Astrocyte (in vitro differentiated cells and primary cell): ENCODE results near the gene ARAP1. TPM values are rescaled to one million over a fixed set of nuclear protein-coding genes. Genes with fewer than 3 reads are reported as not detected.

Experiments
- DNase-seq: peaks from one replicate; pipeline ENCODE4 v3.0.0-alpha.2; 2010; ENCODE audit warnings: low read depth
- FAIRE-seq: peaks from 2 replicates; lab custom pipeline; 2011; peaks lifted over from hg19 to GRCh38; lab: Jason Lieb, UNC
- H2AFZ ChIP-seq: 2 replicates; pipeline ENCODE4 v1.6.0; 2012; ENCODE audit warnings: low read depth, low read length, inconsistent platforms
- H3K27ac ChIP-seq: 2 replicates; pipeline ENCODE4 v1.5.1; 2011; ENCODE audit warnings: low read depth, low read length, inconsistent platforms
- H3K27me3 ChIP-seq: 2 replicates; pipeline ENCODE4 v1.6.0; 2011; ENCODE audit warnings: low read length, inconsistent platforms; ENCODE audit not compliant: insufficient read depth
- H3K36me3 ChIP-seq: 2 replicates; pipeline ENCODE4 v1.5.1; 2011; ENCODE audit warnings: low read length, inconsistent platforms; ENCODE audit not compliant: insufficient read depth
- H3K4me1 ChIP-seq: 2 replicates; pipeline ENCODE4 v1.5.1; 2011; ENCODE audit warnings: low read length, inconsistent platforms; ENCODE audit not compliant: insufficient read depth
- H3K4me2 ChIP-seq: 2 replicates; pipeline ENCODE4 v1.6.0; 2012; ENCODE audit warnings: low read length, inconsistent platforms
- H3K4me3 ChIP-seq: 2 replicates; pipeline ENCODE4 v1.5.1; 2011; ENCODE audit warnings: low read depth, mild to moderate bottlenecking, low read length, inconsistent platforms; ENCODE audit not compliant: insufficient read depth
- H3K79me2 ChIP-seq: 2 replicates; pipeline ENCODE4 v1.6.0; 2012; ENCODE audit warnings: mild to moderate bottlenecking, low read length, inconsistent platforms; ENCODE audit not compliant: insufficient read depth
- H3K9ac ChIP-seq: 2 replicates; pipeline ENCODE4 v1.6.0; 2012; ENCODE audit warnings: mild to moderate bottlenecking, low read length, inconsistent platforms
- H3K9me3 ChIP-seq: 2 replicates; pipeline ENCODE4 v1.5.1; 2012; ENCODE audit warnings: low read depth, mild to moderate bottlenecking, low read length, inconsistent platforms; ENCODE audit not compliant: insufficient read depth
- H4K20me1 ChIP-seq: 2 replicates; pipeline ENCODE4 v1.6.0; 2012; ENCODE audit warnings: low read length, inconsistent platforms; ENCODE audit not compliant: insufficient read depth
- H3K27ac Mint-ChIP-seq: one replicate; pipeline ENCODE4 v1.8.0; 2021; ENCODE audit warnings: mild to moderate bottlenecking, mixed read lengths; ENCODE audit not compliant: unreplicated experiment
- H3K27me3 Mint-ChIP-seq: one replicate; pipeline ENCODE4 v1.8.0; 2021; ENCODE audit warnings: low read depth, mixed read lengths; ENCODE audit not compliant: unreplicated experiment
- H3K36me3 Mint-ChIP-seq: one replicate; pipeline ENCODE4 v1.8.0; 2021; ENCODE audit warnings: low read depth, mixed read lengths; ENCODE audit not compliant: unreplicated experiment
- H3K4me1 Mint-ChIP-seq: one replicate; pipeline ENCODE4 v1.8.0; 2021; ENCODE audit warnings: low read depth, mixed read lengths; ENCODE audit not compliant: unreplicated experiment
- H3K4me3 Mint-ChIP-seq: one replicate; pipeline ENCODE4 v1.8.0; 2021; ENCODE audit warnings: mild to moderate bottlenecking, moderate library complexity, mixed read lengths; ENCODE audit not compliant: unreplicated experiment
- H3K9me3 Mint-ChIP-seq: one replicate; pipeline ENCODE4 v1.8.0; 2021; ENCODE audit warnings: mild to moderate bottlenecking, mixed read lengths; ENCODE audit not compliant: unreplicated experiment
- EZH2 ChIP-seq: IDR thresholded peaks from 2 replicates; pipeline ENCODE4 v1.6.1; 2012; ENCODE audit warnings: mild to moderate bottlenecking, low read length, inconsistent platforms; ENCODE audit not compliant: insufficient read depth
- total RNA-seq: library from RNA; stranded (reverse); gene quantifications from 2 replicates; pipeline ENCODE4 v1.2.1, GENCODE V29; 2021
- TF ChIP-seq, protein P1 (sequence below): IDR thresholded peaks from 2 replicates; pipeline ENCODE4 v1.5.1; 2011; ENCODE audit warnings: low read depth, mild to moderate bottlenecking, inconsistent platforms, low read length, moderate library complexity; ENCODE audit not compliant: insufficient read depth

ARAP1 gene
- total RNA-seq, 1 donor from 2014 or later, result 31.9 TPM

DNA sequence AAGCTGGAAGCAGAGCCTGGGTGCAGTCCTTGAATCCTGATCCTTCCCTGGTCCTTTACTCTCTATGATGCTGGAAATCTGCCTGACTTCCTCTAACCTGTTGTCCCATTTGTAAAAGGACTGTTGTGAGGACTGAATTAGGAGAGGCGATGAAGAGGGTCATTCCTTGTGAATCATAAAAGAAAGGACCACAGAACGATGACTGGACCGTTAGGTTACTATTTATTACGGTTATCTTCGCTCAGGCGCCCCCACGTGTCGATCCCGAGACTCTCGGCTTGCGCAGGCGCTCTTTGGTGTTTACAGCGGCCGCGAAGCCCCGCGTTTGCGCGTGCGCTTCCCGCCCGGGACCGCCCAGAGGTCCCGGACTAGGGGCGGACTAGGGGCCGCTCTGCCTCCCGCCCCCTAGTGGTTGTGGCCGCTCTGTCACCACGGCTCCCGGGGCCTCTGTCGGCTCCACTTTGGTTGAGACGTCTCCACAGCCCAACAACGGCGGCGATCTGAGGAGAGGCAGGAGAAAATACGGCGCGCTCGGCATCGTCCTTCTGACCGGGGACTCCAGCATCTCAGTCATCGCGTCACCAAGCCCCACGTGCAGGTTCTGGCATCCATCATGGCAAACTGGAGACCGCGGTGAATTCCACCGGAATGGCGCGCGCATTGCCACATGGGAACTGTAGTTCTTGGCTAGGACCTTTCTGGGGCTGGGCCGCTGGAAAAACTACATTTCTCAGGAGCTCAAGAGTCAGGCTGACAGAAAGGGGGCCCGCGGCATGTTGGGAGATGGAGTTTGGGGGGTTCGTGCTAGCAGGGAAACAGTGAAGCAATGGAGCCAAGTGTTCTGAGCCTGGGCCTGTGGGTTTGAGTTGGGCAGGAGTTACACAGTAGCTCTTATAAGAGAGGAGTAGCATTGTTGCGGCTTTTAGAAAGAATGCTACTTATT, 41.5 kb upstream of the ARAP1 start, which contains the start of gene STARD10:
Gene STARD10 (minus strand): TSS at position 623 of the 943 bp plus-strand sequence. CDS start 12,866 bp downstream, outside the sequence.
- no peaks in the 10 kb centered on the region for H3K36me3 Mint-ChIP-seq
- peak within 1 kb of the TSS; percentile 91 for H3K27ac ChIP-seq
- H3K27ac Mint-ChIP-seq, result peak within 1 kb of the TSS; percentile 96
- no peaks in the 10 kb centered on the region for H3K79me2 ChIP-seq
- H3K27me3 Mint-ChIP-seq, result no peaks in the 10 kb centered on the region
- H3K36me3 ChIP-seq, result no peaks in the 10 kb centered on the region
- peaks cover 10% of the 10 kb centered on the region for H3K4me1 Mint-ChIP-seq
- H3K9me3 Mint-ChIP-seq, result peaks cover 3% of the 10 kb centered on the region
- no peak for TF ChIP-seq EZH2
- TF ChIP-seq, protein P1, sequence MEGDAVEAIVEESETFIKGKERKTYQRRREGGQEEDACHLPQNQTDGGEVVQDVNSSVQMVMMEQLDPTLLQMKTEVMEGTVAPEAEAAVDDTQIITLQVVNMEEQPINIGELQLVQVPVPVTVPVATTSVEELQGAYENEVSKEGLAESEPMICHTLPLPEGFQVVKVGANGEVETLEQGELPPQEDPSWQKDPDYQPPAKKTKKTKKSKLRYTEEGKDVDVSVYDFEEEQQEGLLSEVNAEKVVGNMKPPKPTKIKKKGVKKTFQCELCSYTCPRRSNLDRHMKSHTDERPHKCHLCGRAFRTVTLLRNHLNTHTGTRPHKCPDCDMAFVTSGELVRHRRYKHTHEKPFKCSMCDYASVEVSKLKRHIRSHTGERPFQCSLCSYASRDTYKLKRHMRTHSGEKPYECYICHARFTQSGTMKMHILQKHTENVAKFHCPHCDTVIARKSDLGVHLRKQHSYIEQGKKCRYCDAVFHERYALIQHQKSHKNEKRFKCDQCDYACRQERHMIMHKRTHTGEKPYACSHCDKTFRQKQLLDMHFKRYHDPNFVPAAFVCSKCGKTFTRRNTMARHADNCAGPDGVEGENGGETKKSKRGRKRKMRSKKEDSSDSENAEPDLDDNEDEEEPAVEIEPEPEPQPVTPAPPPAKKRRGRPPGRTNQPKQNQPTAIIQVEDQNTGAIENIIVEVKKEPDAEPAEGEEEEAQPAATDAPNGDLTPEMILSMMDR, result peak; percentile 75
- no peaks in the 10 kb centered on the region for H3K27me3 ChIP-seq
- peak within 1 kb of the TSS; percentile 85 for H3K4me2 ChIP-seq
- peak; percentile 85 for DNase-seq
- FAIRE-seq, result no peak
- peak within 1 kb of the TSS; percentile 89 for H2AFZ ChIP-seq
- H3K9ac ChIP-seq, result peak within 1 kb of the TSS; percentile 86
- peak within 1 kb of the TSS; percentile 91 for H3K4me3 Mint-ChIP-seq
- H4K20me1 ChIP-seq, result no peaks in the 10 kb centered on the region
- no peaks in the 10 kb centered on the region for H3K9me3 ChIP-seq
- H3K4me3 ChIP-seq, result peak within 1 kb of the TSS; percentile 74
- H3K4me1 ChIP-seq, result peaks cover 29% of the 10 kb centered on the region

- Histone ChIP-seq H2AFZ (peak overlapping the region; percentile 55), H3K4me2 (peak overlapping the region; percentile 85), H3K9ac (peak overlapping the region; percentile 86), H3K9me3 (no peaks in the 10 kb centered on the region), H3K79me2 (no peaks in the 10 kb centered on the region), H3K36me3 (no peaks in the 10 kb centered on the region), H4K20me1 (no peaks in the 10 kb centered on the region), H3K27me3 (no peaks in the 10 kb centered on the region), H3K4me1 (peaks cover 29% of the 10 kb centered on the region), H3K4me3 (no peak overlapping the region), H3K27ac (peak overlapping the region; percentile 91)
- Mint-ChIP-seq H3K27me3 (no peaks in the 10 kb centered on the region), H3K27ac (peak overlapping the region; percentile 77), H3K36me3 (no peaks in the 10 kb centered on the region), H3K4me3 (peak overlapping the region; percentile 91), H3K4me1 (peaks cover 10% of the 10 kb centered on the region), H3K9me3 (peaks cover 3% of the 10 kb centered on the region)
- DNase-seq (no peak), FAIRE-seq (no peak)
- TF ChIP-seq, protein P1, result no peak
- TF ChIP-seq EZH2, result no peak
These were observed 40.8 kb upstream of the ARAP1 start for GRCh38 chr11:72793076-72793424.
